ENCODE measurements around the gene PIK3R2.
"Not testable (repeated sequence)": the region's sequence is repeated elsewhere in the genome, so short reads cannot be mapped to it uniquely, and the experiment has no call there.

Gene PIK3R2

GRCh38 chr19:18152817-18153555 is at the start of gene PIK3R2:
Gene PIK3R2, plus strand, starts transcription at chr19:18153163. Its CDS starts 2,717 bp downstream, at chr19:18155880.
- in situ Hi-C loops (cut with MboI; ENCODE audit: low pct_unique_long_range_greater_than_20kb, low sequenced_read_pairs) = no loop called here
- peak; percentile 98 for DNase-seq

GRCh38 chr19:18104793-18105131 is 48.2 kb upstream of the PIK3R2 start:
- in situ Hi-C loops (cut with MboI; ENCODE audit: low pct_unique_long_range_greater_than_20kb, low sequenced_read_pairs) = no loop called here

GRCh38 chr19:18105259-18105658 is 47.7 kb upstream of the PIK3R2 start:
- in situ Hi-C loops (cut with MboI; ENCODE audit: low pct_unique_long_range_greater_than_20kb, low sequenced_read_pairs); DNase-seq: not testable (repeated sequence)

More at GRCh38 chr19:18104793-18105131, 48.2 kb upstream of the PIK3R2 start:
- DNase-seq = no peak

GRCh38 chr19:18107235-18107634 is 45.7 kb upstream of the PIK3R2 start:
- no peak for DNase-seq
- in situ Hi-C loops (cut with MboI; ENCODE audit: low pct_unique_long_range_greater_than_20kb, low sequenced_read_pairs) = no loop called here

GRCh38 chr19:18108897-18109296 is 44.1 kb upstream of the PIK3R2 start:
- DNase-seq = no peak
- in situ Hi-C loops (cut with MboI; ENCODE audit: low pct_unique_long_range_greater_than_20kb, low sequenced_read_pairs) = no loop called here

- in situ Hi-C loops (cut with MboI; ENCODE audit: low pct_unique_long_range_greater_than_20kb, low sequenced_read_pairs) = no loop called here
- no peak for DNase-seq
Observed at GRCh38 chr19:18109341-18109732, 43.6 kb upstream of the PIK3R2 start.

- in situ Hi-C loops (cut with MboI; ENCODE audit: low pct_unique_long_range_greater_than_20kb, low sequenced_read_pairs) = no loop called here
- no peak for DNase-seq
Observed at GRCh38 chr19:18109733-18110608, 43.0 kb upstream of the PIK3R2 start.

- DNase-seq = no peak
- in situ Hi-C loops (cut with MboI; ENCODE audit: low pct_unique_long_range_greater_than_20kb, low sequenced_read_pairs) = no loop called here
Observed at GRCh38 chr19:18110609-18111232, 42.2 kb upstream of the PIK3R2 start.

GRCh38 chr19:18112989-18113478 is 39.9 kb upstream of the PIK3R2 start:
- in situ Hi-C loops (cut with MboI; ENCODE audit: low pct_unique_long_range_greater_than_20kb, low sequenced_read_pairs) = no loop called here
- DNase-seq = peak; percentile 88

GRCh38 chr19:18113827-18114226 is 39.1 kb upstream of the PIK3R2 start:
- in situ Hi-C loops (cut with MboI; ENCODE audit: low pct_unique_long_range_greater_than_20kb, low sequenced_read_pairs) = no loop called here

GRCh38 chr19:18114483-18114882 is 38.5 kb upstream of the PIK3R2 start:
- DNase-seq = no peak
- in situ Hi-C loops (cut with MboI; ENCODE audit: low pct_unique_long_range_greater_than_20kb, low sequenced_read_pairs) = no loop called here

More at GRCh38 chr19:18113827-18114226, 39.1 kb upstream of the PIK3R2 start:
- DNase-seq = no peak

GRCh38 chr19:18117364-18117691 is 35.6 kb upstream of the PIK3R2 start:
- in situ Hi-C loops (cut with MboI; ENCODE audit: low pct_unique_long_range_greater_than_20kb, low sequenced_read_pairs) = no loop called here
- no peak for DNase-seq

- DNase-seq = peak; percentile 80
- in situ Hi-C loops (cut with MboI; ENCODE audit: low pct_unique_long_range_greater_than_20kb, low sequenced_read_pairs) = no loop called here
Observed at GRCh38 chr19:18117692-18118378, 35.1 kb upstream of the PIK3R2 start.

GRCh38 chr19:18118420-18119012 is 34.4 kb upstream of the PIK3R2 start:
- no peak for DNase-seq
- in situ Hi-C loops (cut with MboI; ENCODE audit: low pct_unique_long_range_greater_than_20kb, low sequenced_read_pairs) = no loop called here

GRCh38 chr19:18119013-18119716 is 33.8 kb upstream of the PIK3R2 start:
- in situ Hi-C loops (cut with MboI; ENCODE audit: low pct_unique_long_range_greater_than_20kb, low sequenced_read_pairs) = no loop called here
- DNase-seq = no peak

GRCh38 chr19:18119717-18120105 is 33.3 kb upstream of the PIK3R2 start:
- in situ Hi-C loops (cut with MboI; ENCODE audit: low pct_unique_long_range_greater_than_20kb, low sequenced_read_pairs) = no loop called here
- DNase-seq = no peak

GRCh38 chr19:18120127-18120526 is 32.8 kb upstream of the PIK3R2 start:
- in situ Hi-C loops (cut with MboI; ENCODE audit: low pct_unique_long_range_greater_than_20kb, low sequenced_read_pairs) = no loop called here

GRCh38 chr19:18121166-18121565 is 31.8 kb upstream of the PIK3R2 start:
- in situ Hi-C loops (cut with MboI; ENCODE audit: low pct_unique_long_range_greater_than_20kb, low sequenced_read_pairs) = no loop called here
- DNase-seq = no peak

More at GRCh38 chr19:18120127-18120526, 32.8 kb upstream of the PIK3R2 start:
- no peak for DNase-seq
